GM12891 (cell line): ENCODE data around the gene TBC1D2B.

Source experiments
- DNase-seq: peaks from one replicate; pipeline ENCODE4 v3.0.0; 2011; ENCODE audit warnings: low spot score; ENCODE audit not compliant: insufficient read length
- FAIRE-seq: peaks from 2 replicates; lab custom pipeline; 2011; peaks lifted over from hg19 to GRCh38; lab: Jason Lieb, UNC
- PAX5 ChIP-seq: IDR thresholded peaks from 2 replicates; pipeline ENCODE4 v1.6.1; 2011; ENCODE audit warnings: low read length, moderate library complexity, mild to moderate bottlenecking; ENCODE audit not compliant: insufficient read depth, severe bottlenecking
- POLR2A ChIP-seq: IDR thresholded peaks from 2 replicates; pipeline ENCODE4 v1.6.1; 2011; ENCODE audit warnings: low read depth, low read length, control low read depth
- POLR2AphosphoS5 ChIP-seq: IDR thresholded peaks from 2 replicates; pipeline ENCODE4 v1.6.1; 2011; ENCODE audit warnings: low read depth, low read length, control low read depth
- POU2F2 ChIP-seq: IDR thresholded peaks from 2 replicates; pipeline ENCODE4 v1.6.1; 2011; ENCODE audit warnings: low read depth, mild to moderate bottlenecking, control low read depth, low read length, moderate library complexity
- SPI1 ChIP-seq: IDR thresholded peaks from 2 replicates; pipeline ENCODE4 v1.6.1; 2011; ENCODE audit warnings: low read depth, low read length, control low read depth
- TAF1 ChIP-seq: IDR thresholded peaks from 2 replicates; pipeline ENCODE4 v1.6.1; 2011; ENCODE audit warnings: low read depth, low read length, control low read depth

Gene TBC1D2B

DNA sequence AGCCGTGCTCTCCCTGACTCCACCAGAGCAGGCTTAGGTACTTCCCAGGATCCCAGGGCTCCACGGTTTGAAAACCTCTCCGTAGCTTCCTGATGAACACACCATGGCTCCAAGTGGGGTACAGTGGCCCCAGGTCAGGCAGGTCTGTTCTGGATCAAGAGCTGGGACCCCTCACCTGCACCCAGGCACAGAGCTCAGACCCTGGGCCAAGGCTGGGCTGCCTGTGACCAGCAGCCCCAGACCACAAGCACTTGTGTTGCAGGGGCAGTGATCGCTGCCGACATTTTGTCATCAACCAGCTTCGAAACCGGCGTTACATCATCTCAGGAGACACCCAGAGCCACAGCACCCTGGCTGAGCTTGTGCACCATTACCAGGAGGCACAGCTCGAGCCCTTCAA lies 20.2 kb upstream of the TBC1D2B start:
- no peak for TF ChIP-seq POLR2A
- TF ChIP-seq TAF1, result no peak
- TF ChIP-seq PAX5, result no peak
- TF ChIP-seq POLR2AphosphoS5, result no peak
- TF ChIP-seq POU2F2, result no peak
- no peak for TF ChIP-seq SPI1
- DNase-seq (no peak), FAIRE-seq (no peak)

- TF ChIP-seq POLR2A (no peak), PAX5 (no peak), TAF1 (no peak), SPI1 (no peak), POLR2AphosphoS5 (no peak), POU2F2 (no peak)
- FAIRE-seq (no peak), DNase-seq (no peak)
Observed at GRCh38 chr15:78093242-78094020, 15.9 kb upstream of the TBC1D2B start.

- TF ChIP-seq PAX5 (no peak), POU2F2 (no peak)
- no peak for DNase-seq
- no peak for FAIRE-seq
Observed at GRCh38 chr15:78092261-78093041, 14.9 kb upstream of the TBC1D2B start, which contains the start of gene SH2D7. SH2D7 (plus strand) TSS chr15:78092561; CDS start chr15:78092585, 24 bp downstream.

- FAIRE-seq, result no peak
- TF ChIP-seq PAX5 (no peak), TAF1 (no peak), POU2F2 (no peak)
- DNase-seq, result no peak
Observed at GRCh38 chr15:78090422-78091063, 13.0 kb upstream of the TBC1D2B start.

DNA sequence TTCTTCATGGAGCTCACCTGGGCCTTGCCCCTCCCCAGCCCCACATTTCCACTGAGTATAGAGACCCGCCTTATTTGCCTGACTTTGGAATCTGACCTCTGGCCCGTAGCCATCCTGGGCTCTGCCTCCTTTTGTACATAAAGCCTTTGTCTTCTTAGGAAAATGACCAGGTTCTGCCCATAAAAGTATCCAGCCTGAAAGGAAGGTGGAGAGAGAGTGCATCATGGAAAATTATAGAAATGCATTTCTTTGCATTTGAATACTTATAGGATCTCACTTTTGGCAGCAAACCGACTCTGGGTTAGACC lies 11.2 kb upstream of the TBC1D2B start:
- no peak for TF ChIP-seq SPI1
- no peak for TF ChIP-seq POLR2A
- TF ChIP-seq POLR2AphosphoS5, result no peak
- no peak for TF ChIP-seq PAX5
- no peak for DNase-seq
- no peak for FAIRE-seq

DNA sequence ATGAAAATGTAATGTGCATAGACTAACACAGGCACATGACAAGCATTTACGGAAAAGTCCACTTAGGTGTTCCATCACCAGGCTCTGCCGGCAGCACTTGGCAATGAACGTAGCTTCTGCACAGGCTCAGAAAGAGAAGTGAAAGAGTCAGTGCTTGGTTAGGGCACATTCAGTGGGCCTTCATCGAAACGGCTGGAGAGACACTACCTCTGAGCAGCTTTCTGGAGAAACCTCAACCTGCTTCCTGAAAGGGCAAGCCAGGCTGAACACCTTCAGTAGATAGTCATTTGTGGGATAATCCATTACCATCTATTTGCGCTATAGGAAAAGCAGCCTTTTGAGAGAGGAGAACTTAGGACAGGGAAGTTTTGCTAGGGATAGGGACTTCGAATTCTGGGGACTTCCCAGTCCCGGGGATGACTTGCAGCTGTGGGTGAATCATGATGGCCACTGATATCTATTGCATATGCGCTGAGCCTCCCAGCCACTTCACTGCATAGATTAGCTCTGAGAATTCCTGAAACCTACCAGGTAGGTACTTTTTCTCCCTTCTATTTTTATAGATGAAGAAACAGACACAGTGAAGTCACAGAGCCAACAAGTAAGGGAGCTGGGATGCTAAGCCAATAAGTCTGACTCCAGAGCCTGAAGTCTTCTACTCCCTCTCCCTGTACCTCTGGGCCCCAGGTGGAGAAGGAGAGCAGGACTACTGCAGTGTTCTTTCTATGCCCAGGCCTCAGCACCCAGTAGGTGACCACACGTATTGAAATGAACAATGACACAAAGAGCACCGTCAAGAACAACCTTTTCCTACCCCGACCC lies 10.7 kb upstream of the TBC1D2B start:
- FAIRE-seq, result peak; percentile 94
- TF ChIP-seq PAX5 (no peak), SPI1 (peak; percentile 80)
- no peak for DNase-seq

- DNase-seq, result no peak
- no peak for TF ChIP-seq POLR2A
- no peak for TF ChIP-seq TAF1
- TF ChIP-seq SPI1, result no peak
- TF ChIP-seq POU2F2, result no peak
- no peak for TF ChIP-seq PAX5
- no peak for TF ChIP-seq POLR2AphosphoS5
- no peak for FAIRE-seq
Observed at GRCh38 chr15:78085928-78086327, 8.4 kb upstream of the TBC1D2B start.

DNA sequence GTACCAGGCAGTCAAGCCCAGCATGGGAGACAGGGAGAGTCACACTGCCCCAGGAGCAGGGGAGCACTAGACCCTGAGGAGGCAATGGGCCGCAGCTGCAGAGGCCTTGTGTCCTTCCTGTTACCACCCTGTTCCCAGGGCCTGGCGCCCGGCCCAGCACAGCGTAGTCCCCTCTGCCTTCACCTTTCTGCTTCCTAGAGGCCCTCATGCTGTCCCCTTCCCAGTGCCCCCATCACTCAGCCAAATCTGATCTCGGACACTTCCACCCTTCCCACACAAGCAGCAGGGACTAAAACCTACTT lies 6.9 kb upstream of the TBC1D2B start:
- FAIRE-seq (peak; percentile 71), DNase-seq (no peak)
- no peak for TF ChIP-seq POU2F2
- TF ChIP-seq TAF1, result no peak
- no peak for TF ChIP-seq PAX5
- TF ChIP-seq SPI1, result no peak
- TF ChIP-seq POLR2A, result no peak
- no peak for TF ChIP-seq POLR2AphosphoS5

GRCh38 chr15:78083687-78084448 lies 6.4 kb upstream of the TBC1D2B start:
- FAIRE-seq (no peak), DNase-seq (no peak)
- no peak for TF ChIP-seq POLR2AphosphoS5
- TF ChIP-seq TAF1, result no peak
- TF ChIP-seq POU2F2, result peak; percentile 51; the same call in 1 of the 2 replicates
- no peak for TF ChIP-seq SPI1
- TF ChIP-seq PAX5, result no peak
- no peak for TF ChIP-seq POLR2A
